Activated naive CD4-positive, alpha-beta T cell treated with anti-CD3 and anti-CD28 coated beads, Interleukin-2, amount 10 ng/mL, durations not matched to agents 7 days and 5 days (primary cell): ENCODE results near the gene BCL6.
A peak's percentile ranks its signal among the peaks of the same experiment; 100 is the strongest.

Source experiments
- CTCF ChIA-PET: fragments of 350-600 bp; sonication (Branson Sonifier 250); formaldehyde crosslinking; loops from one replicate; lab custom pipeline; 2021; ENCODE audit warnings: antibody characterized with exemption; lab: Charles Lee
- DNase-seq: peaks from one replicate; pipeline ENCODE4 v3.0.0-alpha.2; 2020
- H3K27ac Mint-ChIP-seq: one replicate; pipeline ENCODE4 v1.8.0; 2021; ENCODE audit warnings: mild to moderate bottlenecking, moderate library complexity, mixed read lengths
- H3K27me3 Mint-ChIP-seq: one replicate; pipeline ENCODE4 v1.8.0; 2021; ENCODE audit warnings: mild to moderate bottlenecking, mixed read lengths
- H3K36me3 Mint-ChIP-seq: one replicate; pipeline ENCODE4 v1.8.0; 2021; ENCODE audit warnings: mixed read lengths
- H3K4me1 Mint-ChIP-seq: one replicate; pipeline ENCODE4 v1.8.0; 2021; ENCODE audit warnings: mixed read lengths
- H3K4me3 Mint-ChIP-seq: one replicate; pipeline ENCODE4 v1.8.0; 2021; ENCODE audit warnings: mild to moderate bottlenecking, moderate library complexity, mixed read lengths
- H3K9me3 Mint-ChIP-seq: one replicate; pipeline ENCODE4 v1.8.0; 2021; ENCODE audit warnings: mixed read lengths

The BCL6 gene

GRCh38 chr3:187747506-187747905 lies 2.2 kb upstream of the BCL6 start:
- peak overlapping the region; percentile 100 for H3K27ac Mint-ChIP-seq
- DNase-seq = no peak
- no peaks in the 10 kb centered on the region for H3K9me3 Mint-ChIP-seq
- peaks cover 16% of the 10 kb centered on the region for H3K27me3 Mint-ChIP-seq
- peaks cover 28% of the 10 kb centered on the region for H3K36me3 Mint-ChIP-seq
- peaks cover 58% of the 10 kb centered on the region for H3K4me1 Mint-ChIP-seq
- CTCF ChIA-PET = interaction anchor here (0.6 to 5.5 kb wide), 22 partner anchors 8 to 1292 kb away, joined by 3 to 50 read pairs (median 4); no protein-coding TSS in a partner anchor
- peak overlapping the region; percentile 99 for H3K4me3 Mint-ChIP-seq

DNA sequence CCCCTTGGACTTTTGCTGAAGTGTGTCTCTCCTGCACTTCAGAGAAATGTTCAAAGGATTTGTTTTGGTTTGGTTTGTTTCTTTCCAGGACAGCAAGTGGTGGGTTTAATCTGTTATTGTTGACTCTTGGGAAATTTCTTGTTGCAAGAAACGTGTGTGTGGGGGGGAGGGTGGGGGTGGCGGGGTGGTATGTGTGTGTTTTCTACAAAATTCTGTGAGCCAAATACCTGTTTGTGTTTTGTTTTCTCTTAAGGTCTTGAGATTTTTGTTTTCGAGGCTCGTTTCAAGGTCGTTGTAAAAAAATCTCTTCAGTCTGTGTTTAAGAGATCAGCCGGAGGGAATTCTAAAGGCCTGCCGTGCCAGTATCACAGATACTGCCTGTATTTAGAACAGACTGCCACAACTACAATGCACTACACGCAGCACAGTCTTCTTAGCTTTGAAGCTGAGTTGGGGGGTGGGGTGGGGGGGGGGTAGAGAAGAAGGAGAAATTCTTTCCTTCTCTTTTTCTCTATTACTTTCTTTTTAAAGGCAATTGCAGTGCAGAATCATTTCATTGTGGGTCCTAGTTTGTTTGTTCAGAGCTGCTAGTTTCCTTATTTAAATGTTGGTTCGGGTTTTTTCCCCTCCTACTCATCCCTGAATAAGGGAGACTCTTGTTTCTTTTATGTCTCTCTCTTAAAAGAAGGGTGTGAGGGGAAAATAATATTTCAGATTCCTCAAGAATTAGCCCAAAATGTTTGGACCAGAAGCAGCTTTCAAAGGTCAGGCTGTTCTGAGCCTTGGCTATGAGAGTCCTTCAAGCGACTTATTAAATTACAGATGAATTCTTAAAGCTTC lies 1.4 kb upstream of the BCL6 start:
- H3K4me3 Mint-ChIP-seq = peak overlapping the region; percentile 99
- peaks cover 62% of the 10 kb centered on the region for H3K4me1 Mint-ChIP-seq
- peaks cover 28% of the 10 kb centered on the region for H3K36me3 Mint-ChIP-seq
- CTCF ChIA-PET = interaction anchor here (0.8 to 5.5 kb wide), 16 partner anchors 8 to 1293 kb away, joined by 3 to 50 read pairs (median 4); no protein-coding TSS in a partner anchor
- H3K27me3 Mint-ChIP-seq = peaks cover 16% of the 10 kb centered on the region
- DNase-seq = peak; percentile 58
- no peaks in the 10 kb centered on the region for H3K9me3 Mint-ChIP-seq
- peak overlapping the region; percentile 100 for H3K27ac Mint-ChIP-seq

DNA sequence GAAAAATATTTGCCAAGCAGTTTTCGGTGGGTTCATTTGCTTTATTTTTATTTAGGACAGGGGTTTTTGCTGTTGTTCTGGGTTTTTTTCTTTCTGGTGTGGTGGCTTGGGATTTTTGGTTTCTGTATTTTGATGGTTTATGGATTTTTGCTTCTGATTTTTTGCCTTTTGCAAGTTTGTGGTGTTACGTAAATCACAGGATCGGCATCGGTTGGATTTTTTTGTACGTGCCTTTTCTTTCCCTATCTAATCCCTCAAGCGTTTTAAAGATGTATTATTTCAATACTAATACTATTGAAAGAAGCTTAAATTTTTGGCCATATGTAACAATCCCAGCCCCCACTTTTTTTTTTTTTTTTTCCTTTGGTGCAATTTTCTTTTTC lies 782 bp upstream of the BCL6 start:
- Mint-ChIP-seq H3K36me3 (peaks cover 26% of the 10 kb centered on the region), H3K4me3 (peak overlapping the region; percentile 99), H3K4me1 (peaks cover 61% of the 10 kb centered on the region), H3K27me3 (peaks cover 16% of the 10 kb centered on the region), H3K27ac (peak overlapping the region; percentile 100), H3K9me3 (no peaks in the 10 kb centered on the region)
- no peak for DNase-seq
- CTCF ChIA-PET = interaction anchor here (0.8 to 5.5 kb wide), 11 partner anchors 53 to 1296 kb away, joined by 3 to 50 read pairs (median 4); no protein-coding TSS in a partner anchor

GRCh38 chr3:187744169-187745151 lies 808 bp downstream of the BCL6 start:
- peak; percentile 66 for DNase-seq
- Mint-ChIP-seq H3K4me3 (peak overlapping the region; percentile 99), H3K27me3 (peaks cover 16% of the 10 kb centered on the region), H3K27ac (peak overlapping the region; percentile 100), H3K36me3 (peaks cover 26% of the 10 kb centered on the region), H3K4me1 (peaks cover 58% of the 10 kb centered on the region), H3K9me3 (no peaks in the 10 kb centered on the region)
- CTCF ChIA-PET = interaction anchor here (0.9 to 5.5 kb wide), 7 partner anchors 56 to 1297 kb away, joined by 3 to 50 read pairs (median 8); no protein-coding TSS in a partner anchor

DNA sequence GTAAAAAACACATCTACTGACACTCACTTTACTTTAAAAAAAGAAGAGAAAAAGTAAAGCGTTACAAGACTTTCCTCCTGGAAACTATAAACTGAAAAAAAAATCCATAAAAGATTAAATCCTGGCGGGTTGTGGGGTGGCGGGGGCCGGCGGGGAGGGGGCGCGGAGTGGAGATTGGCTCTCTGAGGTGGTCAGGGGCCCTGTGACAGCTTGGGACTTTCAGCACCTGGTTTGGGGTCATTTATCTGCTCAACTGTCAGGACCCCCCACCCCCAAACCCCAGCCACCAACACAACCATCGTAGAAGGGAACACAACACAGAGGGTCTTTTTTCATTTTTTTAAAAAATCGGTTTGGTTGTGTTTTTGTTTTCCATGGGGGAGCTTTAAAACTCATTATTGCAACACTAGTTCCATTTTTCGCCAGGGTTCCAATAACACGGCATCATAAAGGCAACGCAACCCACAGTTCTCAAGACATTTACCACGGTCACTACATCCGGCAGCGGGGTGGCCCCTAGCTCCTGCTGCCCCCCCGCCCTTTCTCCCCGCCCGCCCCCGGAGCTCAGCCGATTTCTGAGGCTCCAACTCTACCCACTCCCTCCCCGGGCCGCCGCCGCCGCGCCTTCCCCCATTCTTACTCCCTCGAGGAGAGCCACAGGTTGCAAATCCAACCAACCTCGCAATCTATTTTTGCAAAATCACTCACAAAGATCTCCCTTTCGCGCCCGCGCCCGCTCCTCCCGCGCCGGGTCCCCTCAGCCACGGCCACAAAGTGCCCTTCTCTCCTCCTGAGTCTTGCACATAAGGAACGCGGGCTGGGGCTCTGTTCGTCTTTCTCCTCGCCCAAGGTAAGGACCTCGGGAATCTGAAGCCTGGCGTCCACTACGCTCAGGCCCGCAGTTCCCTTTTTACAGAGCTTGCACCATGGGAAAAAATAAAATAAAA lies 1.8 kb downstream of the BCL6 start:
- peaks cover 54% of the 10 kb centered on the region for H3K4me1 Mint-ChIP-seq
- CTCF ChIA-PET = interaction anchor here (0.7 to 2.6 kb wide), 12 partner anchors 15 to 1400 kb away, joined by 3 to 30 read pairs (median 4); no protein-coding TSS in a partner anchor
- H3K36me3 Mint-ChIP-seq = peaks cover 26% of the 10 kb centered on the region

DNA sequence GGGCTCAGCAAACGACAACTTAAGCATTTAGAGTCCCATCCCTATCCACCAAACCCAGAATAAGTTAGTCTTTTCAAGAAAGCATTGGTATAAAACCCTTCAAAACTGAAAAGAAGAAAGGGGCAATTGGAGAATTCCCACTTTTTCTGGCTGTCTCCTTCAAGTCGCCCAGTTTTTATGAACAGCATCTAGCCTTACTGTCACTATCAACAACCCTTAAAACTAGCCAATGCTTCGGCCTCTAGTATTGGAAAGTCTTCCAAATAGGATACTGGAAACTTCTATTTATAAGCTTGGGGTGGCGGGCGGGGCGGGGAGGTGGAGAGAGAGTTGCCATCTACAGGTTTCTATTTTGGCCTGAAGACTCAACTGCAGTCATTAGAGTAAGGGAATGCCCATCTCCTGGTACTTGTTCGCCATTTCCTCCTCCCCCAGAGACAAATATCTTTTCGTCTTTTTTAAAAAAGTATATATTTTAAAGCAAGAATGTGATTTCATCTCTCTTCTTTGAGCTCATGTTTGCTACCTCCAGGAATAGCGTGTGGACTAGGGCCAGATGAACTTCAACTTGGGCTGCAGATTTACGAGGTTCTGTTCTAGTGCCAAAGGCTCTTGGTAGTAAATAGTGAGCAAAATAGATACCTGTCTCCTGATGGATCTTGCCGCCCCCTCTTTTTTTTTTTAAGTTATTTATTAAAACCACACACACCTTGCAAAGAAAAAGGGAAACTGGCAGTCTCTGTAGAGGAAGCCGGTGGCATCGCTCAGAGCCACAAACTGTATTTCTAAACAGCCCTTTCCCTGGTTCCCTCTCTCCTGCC lies 2.7 kb downstream of the BCL6 start:
- CTCF ChIA-PET = interaction anchor here (0.7 to 2.6 kb wide), 13 partner anchors 14 to 1401 kb away, joined by 3 to 30 read pairs (median 3); no protein-coding TSS in a partner anchor
- peak overlapping the region; percentile 99 for H3K4me3 Mint-ChIP-seq
- H3K4me1 Mint-ChIP-seq = peaks cover 46% of the 10 kb centered on the region
- peaks cover 26% of the 10 kb centered on the region for H3K36me3 Mint-ChIP-seq
- no peaks in the 10 kb centered on the region for H3K9me3 Mint-ChIP-seq
- peak; percentile 51 for DNase-seq
- H3K27ac Mint-ChIP-seq = peak overlapping the region; percentile 100
- H3K27me3 Mint-ChIP-seq = peaks cover 16% of the 10 kb centered on the region

More for the DNA sequence above, 1.8 kb downstream of the BCL6 start:
- DNase-seq = peak; percentile 77
- peak overlapping the region; percentile 99 for H3K4me3 Mint-ChIP-seq
- no peaks in the 10 kb centered on the region for H3K9me3 Mint-ChIP-seq
- H3K27ac Mint-ChIP-seq = peak overlapping the region; percentile 100
- H3K27me3 Mint-ChIP-seq = peaks cover 16% of the 10 kb centered on the region

DNA sequence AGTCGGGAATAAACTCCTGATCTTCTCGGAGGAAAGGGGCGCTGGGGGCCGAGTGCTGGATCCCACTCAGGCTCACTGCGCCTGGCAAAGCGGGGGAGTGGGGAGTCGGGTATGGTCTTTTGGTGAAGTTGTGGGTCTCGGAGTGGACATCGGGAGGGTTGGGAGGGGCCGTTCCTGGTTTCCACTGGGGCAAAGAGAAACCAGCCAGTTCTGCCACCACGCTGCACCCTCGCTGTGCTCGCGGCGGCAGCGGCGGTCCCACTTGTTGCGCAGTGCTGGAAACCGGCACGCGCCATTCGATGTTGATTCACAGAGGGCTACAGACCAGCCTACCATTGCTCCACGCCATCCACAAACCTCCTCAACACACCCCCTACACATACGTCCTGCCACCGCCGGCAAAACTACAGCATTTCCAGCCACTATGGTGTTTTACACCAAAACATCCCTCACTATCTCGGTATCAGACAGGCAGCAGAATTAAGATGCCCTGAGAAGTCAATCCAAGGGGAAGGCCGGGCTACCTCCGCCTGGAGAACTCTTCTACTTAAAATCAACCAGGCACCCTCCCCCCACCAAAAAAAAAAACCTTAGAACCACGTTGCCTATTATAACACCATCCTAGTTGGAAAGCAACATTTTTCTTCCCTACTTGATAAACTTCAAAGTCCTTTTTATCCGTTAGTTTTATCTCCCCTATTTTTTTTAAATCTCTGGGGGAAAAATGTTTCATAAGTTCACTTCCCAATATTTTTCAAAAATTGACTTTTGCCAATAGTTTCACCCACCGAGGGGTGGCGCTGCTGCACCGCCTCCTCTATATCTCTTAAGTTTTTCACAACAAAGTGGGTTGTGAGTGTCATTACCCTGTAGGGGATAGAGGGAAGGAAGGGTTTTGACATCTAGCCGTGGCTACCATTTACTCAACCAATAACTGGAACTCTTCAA lies 3.6 kb downstream of the BCL6 start:
- Mint-ChIP-seq H3K9me3 (no peaks in the 10 kb centered on the region), H3K4me3 (peak overlapping the region; percentile 99), H3K4me1 (peaks cover 47% of the 10 kb centered on the region), H3K27ac (peak overlapping the region; percentile 100), H3K36me3 (peaks cover 31% of the 10 kb centered on the region), H3K27me3 (peaks cover 23% of the 10 kb centered on the region)
- peak; percentile 86 for DNase-seq
- CTCF ChIA-PET = interaction anchor here (0.6 to 5.1 kb wide), 34 partner anchors 47 to 1401 kb away, joined by 3 to 331 read pairs (median 6); partner anchors contain the start of gene LPP

GRCh38 chr3:187740421-187741399 lies 4.6 kb downstream of the BCL6 start:
- no peaks in the 10 kb centered on the region for H3K9me3 Mint-ChIP-seq
- peaks cover 55% of the 10 kb centered on the region for H3K4me1 Mint-ChIP-seq
- H3K27ac Mint-ChIP-seq = peak overlapping the region; percentile 100
- H3K27me3 Mint-ChIP-seq = peaks cover 22% of the 10 kb centered on the region
- DNase-seq = peak; percentile 77
- H3K36me3 Mint-ChIP-seq = peaks cover 28% of the 10 kb centered on the region
- H3K4me3 Mint-ChIP-seq = peak overlapping the region; percentile 99
- CTCF ChIA-PET = interaction anchor here (0.6 to 5.1 kb wide), 78 partner anchors 7 to 1416 kb away, joined by 3 to 331 read pairs (median 4); partner anchors contain the start of genes LPP and RTP4

GRCh38 chr3:187739561-187740332 lies 5.5 kb downstream of the BCL6 start:
- DNase-seq = peak; percentile 80
- CTCF ChIA-PET = interaction anchor here (0.6 to 5.1 kb wide), 74 partner anchors 8 to 1417 kb away, joined by 3 to 331 read pairs (median 4); partner anchors contain the start of genes LPP and RTP4
- Mint-ChIP-seq H3K27me3 (peaks cover 13% of the 10 kb centered on the region), H3K4me3 (peak overlapping the region; percentile 99), H3K4me1 (peaks cover 53% of the 10 kb centered on the region), H3K27ac (peak overlapping the region; percentile 100), H3K36me3 (peaks cover 21% of the 10 kb centered on the region), H3K9me3 (no peaks in the 10 kb centered on the region)
